ENCODE results near the gene CD47.

Gene CD47

DNA sequence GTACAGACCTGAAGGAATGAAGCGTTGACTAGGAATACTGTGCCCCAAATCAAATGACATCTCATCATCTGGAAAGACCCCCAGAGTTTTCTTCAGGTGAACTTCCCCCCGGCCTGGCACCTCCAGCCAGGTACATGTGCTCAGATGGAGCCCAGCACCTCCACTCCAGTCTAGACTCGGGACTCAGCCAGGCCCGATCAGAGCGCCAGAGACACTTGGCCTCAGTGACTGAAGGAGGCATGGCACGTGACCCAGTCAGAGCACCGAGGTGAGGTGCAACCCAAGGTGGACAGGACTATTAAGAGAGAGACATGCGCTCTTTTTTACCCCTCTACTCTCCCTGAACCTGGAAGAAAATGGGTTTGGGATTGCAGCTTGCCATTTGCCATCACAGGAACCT, 48.5 kb downstream of the CD47 start:
- no peak for DNase-seq (ENCODE audit: low read depth, low spot score)
- H3K36me3 ChIP-seq (ENCODE audit: insufficient read depth, low read length) = no peaks in the 10 kb centered on the region
- no peak overlapping the region for H3K9ac ChIP-seq (ENCODE audit: insufficient read length)
- no peak overlapping the region for H3K4me3 ChIP-seq
- TF ChIP-seq EZH2 (IDR thresholded peaks at IDR 0.05) (no peak), FOXP2 (optimal IDR thresholded peaks at IDR 0.05; ENCODE audit: control extremely low read depth, extremely low read length, insufficient read depth) (no peak), POLR2AphosphoS5 (IDR thresholded peaks at IDR 0.05; ENCODE audit: borderline replicate concordance, low read depth, low read length) (no peak)
- H3K27ac ChIP-seq = no peak overlapping the region
- H3K9me3 ChIP-seq (ENCODE audit: low read depth, low read length) = no peaks in the 10 kb centered on the region

DNA sequence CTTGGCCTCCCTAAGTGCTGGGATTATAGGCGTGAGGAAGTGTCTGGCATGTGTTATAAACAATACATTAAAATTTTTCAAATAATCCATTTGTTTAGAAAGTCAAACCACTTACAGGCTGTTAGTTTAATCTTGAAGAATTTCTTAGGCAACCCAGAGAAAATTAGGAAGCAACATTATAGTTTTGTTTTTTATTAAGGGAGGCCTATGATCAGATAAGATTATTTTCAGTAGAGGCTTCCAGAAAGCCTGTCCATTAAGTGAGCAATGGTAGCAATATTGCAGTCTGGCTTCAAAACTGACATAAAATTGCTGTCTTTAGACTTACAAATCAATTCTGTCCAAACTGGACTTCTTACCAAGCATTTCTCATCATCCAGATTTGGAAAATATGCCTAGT, 49.6 kb downstream of the CD47 start:
- no peak overlapping the region for H3K9ac ChIP-seq (ENCODE audit: insufficient read length)
- H3K27ac ChIP-seq = no peak overlapping the region
- no peaks in the 10 kb centered on the region for H3K9me3 ChIP-seq (ENCODE audit: low read depth, low read length)
- no peaks in the 10 kb centered on the region for H3K36me3 ChIP-seq (ENCODE audit: insufficient read depth, low read length)
- DNase-seq (ENCODE audit: low read depth, low spot score) = no peak
- TF ChIP-seq POLR2AphosphoS5 (IDR thresholded peaks at IDR 0.05; ENCODE audit: borderline replicate concordance, low read depth, low read length) (no peak), EZH2 (IDR thresholded peaks at IDR 0.05) (no peak), FOXP2 (optimal IDR thresholded peaks at IDR 0.05; ENCODE audit: control extremely low read depth, extremely low read length, insufficient read depth) (no peak)
- H3K4me3 ChIP-seq = no peak overlapping the region

DNA sequence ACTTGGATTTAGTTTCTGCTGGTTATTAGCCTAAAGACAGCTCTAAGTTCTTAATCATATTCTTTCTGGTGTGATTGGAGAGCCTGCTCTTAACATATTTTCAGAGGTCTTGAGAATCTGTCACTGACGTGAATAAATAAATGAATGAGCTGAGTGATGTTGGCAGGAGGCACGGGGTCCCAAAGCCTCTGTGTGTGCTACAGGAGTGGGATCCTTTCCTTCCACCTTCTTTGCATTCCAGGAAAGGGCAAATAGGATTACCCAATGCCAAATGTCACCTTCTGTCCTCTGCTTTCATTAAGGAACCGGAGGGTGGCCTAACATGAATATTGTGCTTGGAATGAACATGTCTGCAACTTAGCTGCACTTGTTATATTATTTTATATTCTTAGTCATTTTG, 53.1 kb downstream of the CD47 start:
- no peaks in the 10 kb centered on the region for H3K9me3 ChIP-seq (ENCODE audit: low read depth, low read length)
- H3K9ac ChIP-seq (ENCODE audit: insufficient read length) = no peak overlapping the region
- no peaks in the 10 kb centered on the region for H3K36me3 ChIP-seq (ENCODE audit: insufficient read depth, low read length)
- DNase-seq (ENCODE audit: low read depth, low spot score) = no peak
- H3K27ac ChIP-seq = no peak overlapping the region
- TF ChIP-seq EZH2 (IDR thresholded peaks at IDR 0.05) (no peak), FOXP2 (optimal IDR thresholded peaks at IDR 0.05; ENCODE audit: control extremely low read depth, extremely low read length, insufficient read depth) (no peak), POLR2AphosphoS5 (IDR thresholded peaks at IDR 0.05; ENCODE audit: borderline replicate concordance, low read depth, low read length) (no peak)
- no peak overlapping the region for H3K4me3 ChIP-seq

DNA sequence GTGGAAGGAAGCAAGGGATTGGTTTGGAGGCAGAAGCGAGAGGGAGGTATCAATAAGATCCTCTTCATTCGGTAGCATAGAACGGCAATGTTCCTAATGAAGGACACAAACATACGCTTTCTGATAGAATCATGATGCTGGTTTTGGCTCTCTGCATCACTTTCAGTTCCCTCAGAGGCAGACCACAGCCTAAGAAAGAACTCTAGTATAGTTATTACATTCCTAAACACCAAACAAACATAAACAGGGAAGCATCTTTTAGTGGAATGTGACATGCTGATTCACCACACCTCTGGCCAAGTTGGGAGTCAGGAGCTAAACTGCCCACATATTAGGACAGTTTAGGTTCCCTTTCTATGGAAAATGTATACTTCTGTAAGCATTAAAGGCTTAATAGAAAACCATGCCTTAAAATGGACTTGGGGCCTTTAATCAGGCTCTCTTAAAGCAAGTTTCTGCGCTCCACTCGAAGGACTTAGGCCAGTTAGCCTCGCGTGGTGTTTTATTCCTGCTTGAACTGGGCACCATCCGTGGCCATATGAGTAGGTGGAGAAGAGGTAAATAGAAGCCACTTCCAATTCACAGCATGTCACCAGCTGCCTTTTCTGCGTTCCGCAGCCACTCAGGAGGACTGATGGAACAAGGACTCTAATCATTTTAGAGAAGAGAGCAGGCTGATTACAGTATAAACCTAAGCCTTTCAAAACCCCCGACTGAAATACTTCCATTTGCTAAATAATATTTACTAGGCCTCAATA, 53.7 kb downstream of the CD47 start:
- Histone ChIP-seq H3K9me3 (ENCODE audit: low read depth, low read length) (no peaks in the 10 kb centered on the region), H3K4me3 (no peak overlapping the region), H3K27ac (no peak overlapping the region), H3K36me3 (ENCODE audit: insufficient read depth, low read length) (no peaks in the 10 kb centered on the region), H3K9ac (ENCODE audit: insufficient read length) (no peak overlapping the region)
- TF ChIP-seq FOXP2 (optimal IDR thresholded peaks at IDR 0.05; ENCODE audit: control extremely low read depth, extremely low read length, insufficient read depth) (no peak), EZH2 (IDR thresholded peaks at IDR 0.05) (no peak), POLR2AphosphoS5 (IDR thresholded peaks at IDR 0.05; ENCODE audit: borderline replicate concordance, low read depth, low read length) (no peak)
- DNase-seq (ENCODE audit: low read depth, low spot score) = no peak

DNA sequence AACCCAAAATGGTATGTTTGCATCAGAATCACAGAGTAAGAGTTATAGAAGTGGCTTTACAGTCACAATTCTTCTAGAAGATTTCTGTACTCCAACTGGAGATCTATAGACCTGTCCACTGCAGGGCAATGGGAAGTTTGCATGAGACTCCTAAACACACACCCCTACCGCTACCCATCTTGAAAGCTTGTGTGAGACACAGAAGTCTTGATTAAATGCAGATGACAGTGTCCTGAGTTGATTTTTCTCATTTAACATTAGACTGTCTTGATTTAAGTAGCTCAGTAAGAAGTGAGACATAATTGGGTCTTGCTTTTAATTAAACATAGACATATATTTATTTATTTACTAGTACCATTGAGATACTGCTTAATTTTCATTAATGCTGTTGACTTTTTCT, 54.4 kb downstream of the CD47 start:
- Histone ChIP-seq H3K4me3 (no peak overlapping the region), H3K27ac (no peak overlapping the region), H3K9me3 (ENCODE audit: low read depth, low read length) (no peaks in the 10 kb centered on the region), H3K36me3 (ENCODE audit: insufficient read depth, low read length) (no peaks in the 10 kb centered on the region), H3K9ac (ENCODE audit: insufficient read length) (no peak overlapping the region)
- TF ChIP-seq EZH2 (IDR thresholded peaks at IDR 0.05) (no peak), FOXP2 (optimal IDR thresholded peaks at IDR 0.05; ENCODE audit: control extremely low read depth, extremely low read length, insufficient read depth) (no peak), POLR2AphosphoS5 (IDR thresholded peaks at IDR 0.05; ENCODE audit: borderline replicate concordance, low read depth, low read length) (no peak)
- DNase-seq (ENCODE audit: low read depth, low spot score) = no peak

DNA sequence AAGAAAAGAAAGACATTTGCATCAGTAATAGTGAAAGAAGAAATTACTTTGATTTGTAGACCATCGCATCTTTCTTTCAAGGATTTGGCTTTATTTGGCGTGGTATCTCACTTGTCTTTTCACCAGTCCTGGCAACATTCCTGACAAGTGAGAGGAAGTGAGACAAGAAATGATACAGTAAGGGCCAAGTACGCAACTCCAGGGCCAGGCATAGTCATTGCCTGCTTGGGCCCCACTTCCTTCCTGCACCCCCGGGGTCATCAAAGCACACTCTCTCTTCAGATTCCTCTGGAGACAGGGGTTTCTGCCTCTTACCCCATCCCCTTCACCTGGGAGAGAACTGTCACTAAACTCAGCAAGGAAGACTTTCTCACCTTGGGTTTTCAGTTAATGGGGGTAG, 55.1 kb downstream of the CD47 start:
- Histone ChIP-seq H3K9ac (ENCODE audit: insufficient read length) (no peak overlapping the region), H3K4me3 (no peak overlapping the region)
- TF ChIP-seq FOXP2 (optimal IDR thresholded peaks at IDR 0.05; ENCODE audit: control extremely low read depth, extremely low read length, insufficient read depth) = no peak
- TF ChIP-seq EZH2 (IDR thresholded peaks at IDR 0.05) = no peak
- no peak for TF ChIP-seq POLR2AphosphoS5 (IDR thresholded peaks at IDR 0.05; ENCODE audit: borderline replicate concordance, low read depth, low read length)

DNA sequence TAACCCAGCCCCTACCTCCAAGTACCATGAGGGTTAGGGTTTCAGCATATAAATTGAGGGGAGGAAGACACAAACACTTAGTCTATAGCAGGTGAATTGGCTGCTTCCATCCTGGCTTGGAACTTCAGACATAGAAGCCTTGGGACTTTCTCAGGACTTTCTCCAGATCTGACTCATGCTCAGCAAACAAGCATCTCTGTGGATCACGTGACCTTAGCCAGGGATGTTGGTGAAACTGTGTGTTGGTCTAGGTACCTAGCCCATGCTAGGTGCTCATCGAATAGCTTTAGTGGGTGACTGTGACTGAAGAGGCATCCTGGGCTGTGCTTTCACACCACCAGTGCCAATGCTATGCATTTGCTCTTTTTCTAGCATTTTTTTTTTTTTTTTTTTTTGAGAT, 58.9 kb downstream of the CD47 start:
- DNase-seq (ENCODE audit: low read depth, low spot score) = no peak
- TF ChIP-seq POLR2AphosphoS5 (IDR thresholded peaks at IDR 0.05; ENCODE audit: borderline replicate concordance, low read depth, low read length) (no peak), FOXP2 (optimal IDR thresholded peaks at IDR 0.05; ENCODE audit: control extremely low read depth, extremely low read length, insufficient read depth) (no peak), EZH2 (IDR thresholded peaks at IDR 0.05) (no peak)
- no peak overlapping the region for H3K4me3 ChIP-seq
- H3K9me3 ChIP-seq (ENCODE audit: low read depth, low read length) = no peaks in the 10 kb centered on the region
- no peak overlapping the region for H3K9ac ChIP-seq (ENCODE audit: insufficient read length)
- no peaks in the 10 kb centered on the region for H3K36me3 ChIP-seq (ENCODE audit: insufficient read depth, low read length)
- no peak overlapping the region for H3K27ac ChIP-seq

More for the DNA sequence above, 55.1 kb downstream of the CD47 start:
- Histone ChIP-seq H3K9me3 (ENCODE audit: low read depth, low read length) (no peaks in the 10 kb centered on the region), H3K36me3 (ENCODE audit: insufficient read depth, low read length) (no peaks in the 10 kb centered on the region), H3K27ac (no peak overlapping the region)
- no peak for DNase-seq (ENCODE audit: low read depth, low spot score)

DNA sequence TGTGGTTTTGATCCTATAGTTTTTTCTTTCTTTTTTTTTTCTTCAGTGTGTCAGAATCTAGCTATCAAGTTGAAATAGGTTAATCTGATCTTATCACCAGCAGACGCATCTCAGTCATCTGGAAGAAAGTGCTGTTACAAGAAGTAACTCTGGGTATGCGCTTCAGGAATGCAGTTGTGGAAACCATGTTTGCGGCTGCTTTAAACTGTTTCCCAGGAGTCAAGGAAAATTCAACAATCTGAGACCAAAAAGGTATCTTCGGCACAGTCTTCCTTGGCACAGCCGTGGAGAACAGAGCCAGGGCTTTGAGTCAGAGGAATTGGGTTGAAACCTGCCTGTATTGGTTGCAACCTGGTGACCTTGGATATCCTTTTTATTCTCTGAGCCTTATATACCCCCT, 59.9 kb downstream of the CD47 start:
- no peaks in the 10 kb centered on the region for H3K36me3 ChIP-seq (ENCODE audit: insufficient read depth, low read length)
- no peaks in the 10 kb centered on the region for H3K9me3 ChIP-seq (ENCODE audit: low read depth, low read length)
- TF ChIP-seq FOXP2 (optimal IDR thresholded peaks at IDR 0.05; ENCODE audit: control extremely low read depth, extremely low read length, insufficient read depth) = no peak
- no peak for DNase-seq (ENCODE audit: low read depth, low spot score)
- H3K4me3 ChIP-seq = no peak overlapping the region
- H3K9ac ChIP-seq (ENCODE audit: insufficient read length) = no peak overlapping the region
- H3K27ac ChIP-seq = no peak overlapping the region

DNA sequence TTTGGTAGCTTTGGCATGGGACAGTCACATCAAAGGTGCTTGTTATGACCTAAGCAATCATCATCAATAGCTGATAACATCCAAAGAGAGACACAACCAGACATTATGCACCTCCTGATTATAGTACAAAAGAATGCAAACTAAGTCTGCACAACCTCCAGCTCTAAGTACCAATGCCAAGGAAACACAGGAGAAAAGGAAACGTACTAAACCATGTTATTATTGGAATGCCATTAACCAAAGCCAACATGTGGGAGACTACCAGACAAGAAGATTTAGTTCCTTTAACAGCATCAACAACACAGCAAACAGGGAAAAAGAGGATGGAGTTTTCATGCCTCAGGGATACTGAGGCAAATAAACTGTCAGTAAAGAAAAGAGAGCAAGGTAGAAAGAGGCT, 61.4 kb downstream of the CD47 start:
- no peak overlapping the region for H3K4me3 ChIP-seq
- no peaks in the 10 kb centered on the region for H3K36me3 ChIP-seq (ENCODE audit: insufficient read depth, low read length)
- no peaks in the 10 kb centered on the region for H3K9me3 ChIP-seq (ENCODE audit: low read depth, low read length)
- no peak for TF ChIP-seq FOXP2 (optimal IDR thresholded peaks at IDR 0.05; ENCODE audit: control extremely low read depth, extremely low read length, insufficient read depth)
- no peak for TF ChIP-seq POLR2AphosphoS5 (IDR thresholded peaks at IDR 0.05; ENCODE audit: borderline replicate concordance, low read depth, low read length)
- no peak for TF ChIP-seq EZH2 (IDR thresholded peaks at IDR 0.05)
- no peak overlapping the region for H3K9ac ChIP-seq (ENCODE audit: insufficient read length)
- H3K27ac ChIP-seq = no peak overlapping the region
- DNase-seq (ENCODE audit: low read depth, low spot score) = no peak
